Measurements from ENCODE around the gene CORO1C. TPM values are rescaled to one million over a fixed set of nuclear protein-coding genes. Genes with fewer than 3 reads are reported as not detected.
"Not testable (repeated sequence)": the region's sequence is repeated elsewhere in the genome, so short reads cannot be mapped to it uniquely, and the experiment has no call there.

CORO1C gene
- total RNA-seq, 1 donor from 2014 or later = 65.3 TPM

DNA sequence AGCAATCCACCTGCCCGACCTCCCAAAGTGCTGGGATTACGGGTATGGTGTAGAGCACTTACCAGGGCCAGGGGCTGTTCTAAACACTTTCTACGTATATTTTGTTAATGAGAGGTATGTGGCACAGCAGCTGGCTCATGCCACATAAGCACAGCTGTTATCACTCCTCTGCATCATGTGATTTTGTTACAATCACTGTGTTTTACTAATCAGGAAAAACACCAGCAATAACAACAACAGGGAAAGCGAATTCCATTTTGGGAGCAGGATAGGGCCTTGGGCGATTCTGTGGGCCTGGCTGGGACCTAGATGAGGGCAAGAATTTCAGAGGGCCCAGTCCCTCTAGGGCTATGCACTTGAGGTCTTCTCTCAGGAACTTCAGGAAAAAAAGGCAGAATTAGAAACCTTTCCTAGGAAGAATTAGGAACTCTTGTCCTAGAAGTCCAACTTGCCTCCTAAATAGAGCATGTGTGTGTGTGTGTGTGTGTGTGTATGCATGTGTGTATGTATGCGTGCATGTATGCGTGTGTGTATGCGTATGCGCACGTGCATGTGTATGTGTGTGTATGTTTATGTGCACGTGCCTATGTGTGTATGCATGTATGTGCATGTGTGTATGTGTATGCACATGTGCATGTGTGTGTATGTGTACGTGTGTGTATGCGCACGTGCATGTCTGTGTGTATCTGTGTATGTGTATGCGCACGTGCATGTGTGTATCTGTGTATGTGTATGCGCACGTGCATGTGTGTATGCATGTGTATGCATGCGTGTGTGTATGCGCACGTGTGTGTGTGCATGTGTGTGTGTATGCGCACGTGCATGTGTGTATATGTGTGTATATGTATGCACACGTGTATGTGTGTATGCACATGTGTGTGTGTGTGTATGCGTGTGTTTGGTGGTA, 41.8 kb upstream of the CORO1C start:
- Mint-ChIP-seq H3K27me3 (ENCODE audit: low read depth) (peaks cover 3% of the 10 kb centered on the region), H3K4me1 (no peaks in the 10 kb centered on the region)
- TF ChIP-seq, protein P1, sequence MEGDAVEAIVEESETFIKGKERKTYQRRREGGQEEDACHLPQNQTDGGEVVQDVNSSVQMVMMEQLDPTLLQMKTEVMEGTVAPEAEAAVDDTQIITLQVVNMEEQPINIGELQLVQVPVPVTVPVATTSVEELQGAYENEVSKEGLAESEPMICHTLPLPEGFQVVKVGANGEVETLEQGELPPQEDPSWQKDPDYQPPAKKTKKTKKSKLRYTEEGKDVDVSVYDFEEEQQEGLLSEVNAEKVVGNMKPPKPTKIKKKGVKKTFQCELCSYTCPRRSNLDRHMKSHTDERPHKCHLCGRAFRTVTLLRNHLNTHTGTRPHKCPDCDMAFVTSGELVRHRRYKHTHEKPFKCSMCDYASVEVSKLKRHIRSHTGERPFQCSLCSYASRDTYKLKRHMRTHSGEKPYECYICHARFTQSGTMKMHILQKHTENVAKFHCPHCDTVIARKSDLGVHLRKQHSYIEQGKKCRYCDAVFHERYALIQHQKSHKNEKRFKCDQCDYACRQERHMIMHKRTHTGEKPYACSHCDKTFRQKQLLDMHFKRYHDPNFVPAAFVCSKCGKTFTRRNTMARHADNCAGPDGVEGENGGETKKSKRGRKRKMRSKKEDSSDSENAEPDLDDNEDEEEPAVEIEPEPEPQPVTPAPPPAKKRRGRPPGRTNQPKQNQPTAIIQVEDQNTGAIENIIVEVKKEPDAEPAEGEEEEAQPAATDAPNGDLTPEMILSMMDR (IDR thresholded peaks at IDR 0.05; ENCODE audit: unreplicated experiment) = no peak

DNA sequence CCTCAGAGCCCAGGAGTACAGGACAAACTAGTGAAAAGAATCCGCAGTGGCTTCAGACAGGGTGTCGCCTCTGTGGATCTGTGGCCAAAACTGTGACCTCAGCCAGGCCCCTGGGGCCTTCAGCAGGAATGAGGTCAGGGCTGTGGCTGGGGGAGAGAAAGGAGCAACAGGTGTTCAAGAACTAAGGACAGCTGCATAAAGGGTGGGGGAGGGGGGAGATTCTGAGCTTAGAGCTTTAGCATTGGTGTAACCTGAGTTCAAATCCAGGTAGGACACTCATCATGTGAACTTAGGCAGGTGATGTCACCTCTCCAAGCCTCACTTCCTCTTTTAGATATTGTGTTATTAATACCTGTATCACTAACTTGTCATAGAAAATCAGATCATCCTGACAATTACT, 40.9 kb upstream of the CORO1C start:
- no peak overlapping the region for H3K27ac Mint-ChIP-seq
- H3K4me1 Mint-ChIP-seq = no peaks in the 10 kb centered on the region
- H3K4me3 Mint-ChIP-seq = no peak overlapping the region
- no peak for DNase-seq (ENCODE audit: low spot score in 2 of 2, unreplicated experiment in 2 of 2)
- peaks cover 6% of the 10 kb centered on the region for H3K27me3 Mint-ChIP-seq (ENCODE audit: low read depth)
- TF ChIP-seq, protein P1 (IDR thresholded peaks at IDR 0.05; ENCODE audit: unreplicated experiment) = no peak
- H3K9me3 Mint-ChIP-seq = no peaks in the 10 kb centered on the region
- H3K36me3 Mint-ChIP-seq = no peaks in the 10 kb centered on the region

More for the DNA sequence above, 41.8 kb upstream of the CORO1C start:
- Mint-ChIP-seq H3K27ac (no peak overlapping the region), H3K9me3 (no peaks in the 10 kb centered on the region), H3K4me3 (no peak overlapping the region), H3K36me3 (no peaks in the 10 kb centered on the region)
- DNase-seq (ENCODE audit: low spot score in 2 of 2, unreplicated experiment in 2 of 2) = no peak

DNA sequence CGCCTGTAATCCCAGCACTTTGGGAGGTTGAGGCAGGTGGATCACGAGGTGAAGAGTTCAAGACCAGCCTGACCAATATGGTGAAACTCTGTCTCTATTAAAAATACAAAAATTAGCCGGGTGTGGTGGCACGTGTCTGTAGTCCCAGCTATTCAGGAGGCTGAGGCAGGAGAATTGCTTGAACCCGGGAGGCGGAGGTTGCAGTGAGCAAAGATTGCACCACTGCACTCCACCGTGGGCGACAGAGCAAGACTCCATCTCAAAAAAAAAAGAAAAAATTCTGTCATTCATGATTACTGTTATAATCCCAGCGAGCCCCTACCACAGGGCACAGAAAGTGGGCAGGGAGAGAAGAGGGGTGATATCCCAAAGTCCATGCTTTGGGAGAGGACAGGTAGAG, 40.5 kb upstream of the CORO1C start:
- not testable (repeated sequence) for H3K27ac Mint-ChIP-seq, H3K4me1 Mint-ChIP-seq

DNA sequence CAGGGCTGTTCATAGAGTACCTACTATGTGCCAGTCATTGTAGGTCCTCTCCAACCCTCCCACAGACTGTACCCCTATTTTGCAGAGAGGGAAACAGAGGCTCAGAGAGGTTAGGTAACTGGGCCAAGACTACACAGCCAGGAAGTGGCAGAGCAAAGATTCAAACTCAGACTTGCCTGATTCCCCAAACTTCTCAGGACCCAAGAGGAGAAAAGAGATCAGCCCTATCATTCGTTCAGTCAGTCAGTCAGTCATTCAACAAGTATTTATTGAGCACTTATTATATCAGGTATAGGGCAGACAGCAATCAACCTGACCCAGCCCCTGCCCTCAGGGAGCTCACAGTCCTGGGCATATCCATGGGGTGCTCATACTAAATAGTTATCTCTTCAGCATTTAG, 39.6 kb upstream of the CORO1C start:
- TF ChIP-seq, protein P1 (IDR thresholded peaks at IDR 0.05; ENCODE audit: unreplicated experiment) = no peak
- no peaks in the 10 kb centered on the region for H3K36me3 Mint-ChIP-seq
- no peak for DNase-seq (ENCODE audit: low spot score in 2 of 2, unreplicated experiment in 2 of 2)
- H3K4me3 Mint-ChIP-seq = no peak overlapping the region
- H3K27ac Mint-ChIP-seq = no peak overlapping the region
- H3K4me1 Mint-ChIP-seq = no peaks in the 10 kb centered on the region
- no peaks in the 10 kb centered on the region for H3K9me3 Mint-ChIP-seq
- H3K27me3 Mint-ChIP-seq (ENCODE audit: low read depth) = peaks cover 6% of the 10 kb centered on the region

More for the DNA sequence above, 40.5 kb upstream of the CORO1C start:
- H3K27me3 Mint-ChIP-seq (ENCODE audit: low read depth); H3K4me3 Mint-ChIP-seq; H3K36me3 Mint-ChIP-seq; H3K9me3 Mint-ChIP-seq; DNase-seq (ENCODE audit: low spot score in 2 of 2, unreplicated experiment in 2 of 2): not testable (repeated sequence)

DNA sequence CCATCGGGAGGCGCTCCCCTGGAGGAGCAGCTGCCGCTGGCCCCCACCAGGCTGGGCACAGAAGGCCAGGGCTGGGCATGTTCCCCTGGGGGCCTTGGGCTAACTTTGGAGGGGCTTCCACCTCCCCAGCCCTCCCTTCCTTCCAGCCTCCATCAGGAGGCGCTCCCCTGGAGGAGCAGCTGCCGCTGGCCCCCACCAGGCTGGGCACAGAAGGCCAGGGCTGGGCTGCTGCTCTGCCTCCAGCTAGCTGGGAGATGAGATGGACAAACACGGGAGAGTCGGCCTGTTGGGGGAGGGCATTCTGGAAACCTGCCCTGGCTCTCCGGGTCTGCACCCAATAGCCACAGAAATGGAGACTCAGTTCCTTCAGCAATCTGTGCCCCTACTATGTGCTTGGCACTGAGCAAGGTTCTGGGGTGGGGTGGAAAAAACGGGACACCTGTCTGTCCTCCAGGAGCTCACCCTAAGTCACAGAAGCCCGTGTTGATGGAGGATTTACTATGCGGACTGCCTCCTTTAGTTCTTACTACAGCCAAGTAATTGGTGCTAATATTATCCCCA, 39.0 kb upstream of the CORO1C start:
- Mint-ChIP-seq H3K9me3 (no peaks in the 10 kb centered on the region), H3K36me3 (no peaks in the 10 kb centered on the region), H3K27ac (no peak overlapping the region), H3K4me1 (no peaks in the 10 kb centered on the region), H3K27me3 (ENCODE audit: low read depth) (peaks cover 6% of the 10 kb centered on the region), H3K4me3 (no peak overlapping the region)
- TF ChIP-seq, protein P1 (IDR thresholded peaks at IDR 0.05; ENCODE audit: unreplicated experiment) = no peak
- no peak for DNase-seq (ENCODE audit: low spot score in 2 of 2, unreplicated experiment in 2 of 2)

Measured in mesothelial cell of epicardium (in vitro differentiated cells).